Body of pancreas (tissue), 4 donors: ENCODE measurements around the gene HECW1.

ENCODE experiments used
- POLR2A ChIP-seq, 3 donors: fragments of 450-650 bp; IDR thresholded peaks; one replicate each; pipeline ENCODE4 v1.6.1; 2016; ENCODE audit warnings: antibody characterized with exemption in 3 of 3, mild to moderate bottlenecking in 2 of 3
- TF ChIP-seq, protein P1 (sequence below), 7 experiments: fragments of 450-650 bp in 4 of 7; fragments of 200-600 bp in 3 of 7; sonication (generic) in 3 of 7; IDR thresholded peaks; one replicate each; pipeline ENCODE4 v1.5.1; 2016 to 2019; ENCODE audit warnings: antibody characterized with exemption in 7 of 7

DNA sequence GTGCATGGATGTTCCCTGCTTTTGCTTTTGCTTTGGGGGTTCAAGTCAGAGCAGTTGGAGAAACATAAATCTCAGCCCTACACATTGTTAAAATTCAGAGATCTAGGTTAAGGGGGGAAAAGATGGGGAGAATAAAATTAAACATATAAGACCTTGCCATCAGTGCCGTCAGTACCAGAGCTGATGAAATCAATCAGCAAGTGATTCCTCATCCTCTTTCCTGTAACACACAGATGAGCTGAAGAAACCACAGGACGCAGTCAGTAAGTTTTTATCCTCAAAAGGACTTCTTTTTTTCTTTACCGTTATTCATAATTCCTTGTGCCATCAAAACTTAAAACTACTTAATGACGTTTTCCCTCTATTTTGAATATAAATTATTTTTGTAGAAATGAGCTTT is 5.9 kb downstream of the HECW1 start:
- TF ChIP-seq, protein P1, sequence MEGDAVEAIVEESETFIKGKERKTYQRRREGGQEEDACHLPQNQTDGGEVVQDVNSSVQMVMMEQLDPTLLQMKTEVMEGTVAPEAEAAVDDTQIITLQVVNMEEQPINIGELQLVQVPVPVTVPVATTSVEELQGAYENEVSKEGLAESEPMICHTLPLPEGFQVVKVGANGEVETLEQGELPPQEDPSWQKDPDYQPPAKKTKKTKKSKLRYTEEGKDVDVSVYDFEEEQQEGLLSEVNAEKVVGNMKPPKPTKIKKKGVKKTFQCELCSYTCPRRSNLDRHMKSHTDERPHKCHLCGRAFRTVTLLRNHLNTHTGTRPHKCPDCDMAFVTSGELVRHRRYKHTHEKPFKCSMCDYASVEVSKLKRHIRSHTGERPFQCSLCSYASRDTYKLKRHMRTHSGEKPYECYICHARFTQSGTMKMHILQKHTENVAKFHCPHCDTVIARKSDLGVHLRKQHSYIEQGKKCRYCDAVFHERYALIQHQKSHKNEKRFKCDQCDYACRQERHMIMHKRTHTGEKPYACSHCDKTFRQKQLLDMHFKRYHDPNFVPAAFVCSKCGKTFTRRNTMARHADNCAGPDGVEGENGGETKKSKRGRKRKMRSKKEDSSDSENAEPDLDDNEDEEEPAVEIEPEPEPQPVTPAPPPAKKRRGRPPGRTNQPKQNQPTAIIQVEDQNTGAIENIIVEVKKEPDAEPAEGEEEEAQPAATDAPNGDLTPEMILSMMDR (IDR thresholded peaks at IDR 0.05): no peak
- TF ChIP-seq POLR2A (IDR thresholded peaks at IDR 0.05): no peak
